HG02981 (cell line): ENCODE results near the gene RXFP1.

Source experiments
- ATAC-seq: cut with Tn5 transposase; IDR thresholded peaks from one replicate; pipeline ENCODE4 v1.9.1; 2021; ENCODE audit warnings: mild to moderate bottlenecking, moderate library complexity; ENCODE audit not compliant: unreplicated experiment

Gene RXFP1

DNA sequence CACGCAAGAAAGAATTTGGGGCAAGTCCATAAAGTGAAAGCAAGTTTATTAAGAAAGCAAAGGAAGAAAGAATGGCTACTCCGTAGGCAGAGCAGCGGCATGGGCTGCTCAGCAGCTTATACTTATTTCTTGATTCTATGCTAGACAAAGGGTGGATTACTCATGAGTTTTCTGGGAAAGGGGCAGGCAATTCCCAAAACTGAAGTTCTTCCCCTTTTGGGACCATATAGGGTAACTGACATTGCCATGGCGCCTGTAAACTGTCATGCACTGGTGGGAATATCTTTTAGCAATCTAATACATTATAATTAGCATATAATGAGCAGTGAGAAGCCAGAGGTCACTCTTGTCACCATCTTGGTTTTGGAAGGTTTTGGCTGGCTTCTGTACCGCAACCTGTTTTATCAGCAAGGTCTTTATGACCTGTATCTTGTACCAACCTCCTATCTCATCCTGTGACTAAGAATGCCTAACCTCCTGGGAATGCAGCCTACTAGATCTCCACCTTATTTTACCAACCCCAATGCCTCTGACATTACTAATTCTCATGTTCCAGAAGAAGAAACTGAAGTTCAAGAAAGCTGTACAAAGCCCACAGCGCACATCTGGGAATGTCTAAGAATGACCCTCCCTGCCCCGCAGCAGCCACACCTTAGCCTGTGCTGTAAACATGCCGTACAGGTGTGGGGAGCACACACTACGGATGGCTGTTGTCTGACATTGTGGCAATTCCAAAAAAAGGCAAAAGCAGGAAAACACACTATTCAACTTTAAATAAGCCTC, 18.6 kb downstream of the RXFP1 start:
- ATAC-seq = no peak

DNA sequence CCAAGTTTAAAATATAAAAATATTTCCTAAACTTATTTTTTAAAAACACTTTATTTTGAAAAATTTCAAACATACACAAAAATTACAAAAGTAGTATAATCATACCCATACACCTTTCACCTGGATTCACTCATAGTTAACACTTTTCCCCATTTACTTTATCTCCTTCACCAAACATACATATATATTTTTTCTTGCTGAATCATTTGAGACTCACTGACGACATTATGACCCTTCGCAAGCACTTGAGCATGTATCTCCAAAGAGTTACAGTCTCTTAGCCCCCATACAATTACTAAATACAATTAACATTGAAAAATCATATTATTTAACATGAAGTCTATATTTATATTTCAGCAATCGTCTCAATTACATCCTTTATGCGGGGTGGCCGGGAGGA, 19.8 kb downstream of the RXFP1 start:
- no peak for ATAC-seq

DNA sequence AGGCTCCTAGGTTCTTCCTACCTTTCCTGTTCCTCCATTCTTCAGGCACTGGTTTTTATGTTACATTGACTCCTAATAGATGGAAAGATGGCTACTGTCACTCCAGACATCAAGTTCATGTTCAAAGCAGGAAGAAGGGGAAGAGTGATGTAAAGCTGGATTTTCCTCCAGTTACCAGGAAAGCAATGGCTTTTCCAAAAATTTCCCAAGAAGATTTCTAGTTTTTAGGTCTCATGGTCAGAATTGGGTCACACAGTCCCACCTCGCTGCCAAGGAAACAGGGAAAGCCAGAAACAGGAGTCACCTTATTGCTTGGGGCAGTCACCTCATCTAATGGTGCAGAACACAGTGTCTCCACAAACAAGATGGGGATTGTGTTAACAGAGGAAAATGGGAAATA, 21.5 kb downstream of the RXFP1 start:
- ATAC-seq = no peak

DNA sequence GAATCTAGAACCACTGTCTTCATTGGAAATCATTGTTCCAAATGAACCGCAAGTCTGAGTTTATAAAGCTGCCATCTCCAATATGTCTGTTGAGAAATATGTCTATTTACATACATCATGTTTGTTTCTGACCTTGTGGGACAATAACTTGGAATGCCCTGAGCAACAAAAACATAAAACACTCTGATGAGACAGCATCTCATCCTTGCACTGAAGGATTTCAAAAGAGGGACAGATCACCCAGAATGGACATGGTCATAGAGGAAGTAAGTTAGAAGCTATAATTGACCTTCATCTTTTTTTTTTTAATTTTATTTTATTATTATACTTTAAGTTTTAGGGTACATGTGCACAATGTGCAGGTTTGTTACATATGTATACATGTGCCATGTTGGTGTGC, 22.5 kb downstream of the RXFP1 start:
- ATAC-seq = no peak

DNA sequence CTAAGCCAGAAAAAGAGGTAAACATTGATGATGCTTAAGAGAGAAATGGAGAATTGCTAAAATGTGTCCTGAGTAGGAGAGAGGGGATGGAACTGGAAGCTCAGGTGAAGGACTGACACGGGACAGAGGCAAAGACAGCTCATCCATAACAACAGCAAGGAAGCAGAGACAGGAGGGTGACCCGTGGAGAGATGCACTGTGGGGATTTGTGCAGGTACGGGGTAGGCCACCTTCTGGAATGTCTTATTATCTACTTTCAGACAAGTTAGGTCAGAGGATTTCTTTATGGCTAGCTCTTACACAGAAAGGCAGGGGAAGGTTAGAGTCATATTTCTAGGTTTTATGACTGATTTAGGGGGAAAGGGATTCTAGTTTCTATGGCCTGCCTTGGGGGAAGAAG, 31.7 kb downstream of the RXFP1 start:
- ATAC-seq = no peak

DNA sequence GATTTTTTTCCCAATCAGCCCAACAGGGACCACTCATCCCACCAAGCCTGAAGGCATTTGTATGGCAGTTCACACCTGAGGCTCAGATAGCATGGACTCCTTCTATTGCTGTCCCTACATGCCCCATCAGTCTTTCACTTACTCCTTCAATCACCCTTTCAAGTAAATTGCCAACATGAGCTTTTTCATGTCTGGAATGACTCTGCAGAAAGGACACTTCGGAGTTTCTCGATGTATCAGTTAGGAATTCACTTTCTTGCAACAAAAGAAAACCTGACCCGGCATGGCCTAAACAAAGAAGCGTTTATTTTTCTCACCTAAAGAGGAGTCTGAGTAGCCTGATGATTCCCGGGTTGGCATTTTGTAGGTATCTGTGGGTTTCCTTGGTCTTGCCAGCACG, 38.6 kb downstream of the RXFP1 start:
- no peak for ATAC-seq

DNA sequence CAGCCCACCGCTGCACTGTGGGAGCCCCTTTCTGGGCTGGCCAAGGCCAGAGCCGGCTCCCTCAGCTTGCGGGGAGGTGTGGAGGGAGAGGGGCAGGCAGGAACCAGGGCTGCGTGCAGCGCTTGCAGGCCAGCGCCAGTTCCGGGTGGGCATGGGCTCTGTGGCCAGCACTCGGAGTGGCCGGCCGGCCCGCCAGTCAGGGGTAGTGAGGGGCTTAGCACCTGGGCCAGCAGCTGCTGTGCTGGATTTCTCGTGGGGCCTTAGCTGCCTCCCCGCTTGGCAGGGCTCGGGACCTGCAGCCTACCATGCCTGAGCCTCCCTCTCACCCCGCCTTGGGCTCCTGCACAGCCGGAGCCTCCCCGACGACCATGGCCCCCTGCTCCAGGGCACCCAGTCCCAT, 45.2 kb downstream of the RXFP1 start:
- ATAC-seq = no peak

DNA sequence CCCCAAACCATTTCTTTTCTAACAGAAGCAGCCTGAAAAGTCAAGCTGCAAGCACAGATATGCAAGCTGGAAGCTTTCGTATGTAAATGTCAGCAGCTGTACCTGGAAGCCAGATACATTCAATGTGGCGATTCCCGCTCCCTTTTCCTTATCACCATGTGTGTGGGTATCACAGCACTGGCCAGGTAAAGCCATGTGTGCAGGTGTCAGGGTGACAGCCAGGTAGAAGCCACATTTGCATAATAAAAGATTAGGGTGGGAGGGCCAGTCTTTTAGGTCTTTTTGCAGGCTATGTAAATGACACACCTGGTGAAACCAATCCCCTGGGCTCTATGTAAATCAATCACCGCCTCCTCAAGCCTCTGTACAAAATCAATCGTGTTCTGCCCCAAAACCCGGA, 50.1 kb downstream of the RXFP1 start:
- no peak for ATAC-seq

DNA sequence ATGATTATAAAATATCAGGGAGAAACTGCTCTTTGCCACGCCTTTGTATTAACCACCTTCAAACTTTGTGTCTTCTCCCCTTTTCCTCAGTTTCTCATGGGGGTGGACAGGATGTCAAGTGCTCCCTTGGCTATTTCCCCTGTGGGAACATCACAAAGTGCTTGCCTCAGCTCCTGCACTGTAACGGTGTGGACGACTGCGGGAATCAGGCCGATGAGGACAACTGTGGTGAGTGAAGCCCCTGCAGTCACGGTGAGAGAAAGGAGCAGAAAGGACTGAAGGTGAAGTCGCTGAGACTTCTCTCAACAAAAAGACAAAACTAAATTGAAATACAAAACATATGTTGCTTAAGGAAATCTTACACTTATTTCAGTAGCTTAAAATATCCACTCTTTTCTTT, 50.9 kb downstream of the RXFP1 start:
- ATAC-seq = no peak

DNA sequence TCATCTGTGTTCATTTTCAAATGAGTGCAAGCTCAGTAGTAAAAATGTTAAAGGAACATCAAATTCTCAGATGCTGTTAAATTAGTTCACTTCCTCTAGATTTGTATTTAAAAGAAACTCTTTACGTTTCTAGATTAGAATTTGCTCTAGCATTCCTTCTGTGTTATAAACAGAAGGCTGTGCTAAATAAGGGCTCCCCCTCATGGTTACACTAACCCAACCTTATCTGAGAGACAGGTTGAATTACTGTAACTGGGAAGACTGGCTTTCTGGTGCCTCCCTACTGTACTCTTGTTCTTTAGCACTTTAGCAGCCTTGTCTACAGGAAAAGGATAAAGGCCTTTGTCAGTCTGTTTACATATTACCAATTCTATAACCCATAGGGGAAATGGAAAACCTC, 56.8 kb downstream of the RXFP1 start:
- ATAC-seq = no peak

DNA sequence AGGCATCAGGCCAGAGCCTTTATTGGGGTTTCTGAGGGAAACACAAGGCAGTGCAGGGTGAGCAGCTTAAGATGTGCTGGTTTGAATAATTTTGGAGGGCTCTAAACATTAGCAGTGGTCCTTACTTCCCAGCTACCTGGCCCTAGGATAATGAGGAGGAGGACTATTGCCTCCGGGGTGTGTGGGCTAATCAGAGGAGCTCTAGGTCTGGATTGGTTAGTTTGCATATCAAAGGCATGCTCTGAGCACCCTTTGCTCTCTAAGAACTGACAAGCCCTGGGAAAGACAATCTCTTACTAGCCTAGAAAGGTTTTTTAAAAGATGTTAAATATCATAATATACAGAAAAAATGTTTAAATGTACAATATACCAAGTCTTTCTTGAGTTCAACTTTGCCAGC, 58.4 kb downstream of the RXFP1 start:
- ATAC-seq = no peak

DNA sequence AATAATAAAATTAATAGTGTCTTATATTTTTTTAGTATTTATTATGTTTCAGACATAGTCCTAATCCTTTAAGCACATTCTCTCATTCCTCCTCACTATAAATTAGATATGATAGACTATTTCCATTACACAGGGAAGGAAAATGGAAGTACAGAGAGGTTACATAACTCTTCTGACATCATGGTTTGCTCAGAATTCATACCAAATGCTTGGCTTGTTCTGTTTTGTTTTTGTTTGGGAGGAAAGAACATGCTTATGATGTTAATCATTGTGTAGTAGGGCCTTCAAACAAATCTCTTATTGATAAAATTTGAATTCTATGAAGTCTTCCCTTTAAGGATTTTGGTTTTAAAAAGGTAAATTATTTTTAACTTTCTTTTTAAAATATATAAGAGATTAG, 59.5 kb downstream of the RXFP1 start:
- ATAC-seq = no peak

DNA sequence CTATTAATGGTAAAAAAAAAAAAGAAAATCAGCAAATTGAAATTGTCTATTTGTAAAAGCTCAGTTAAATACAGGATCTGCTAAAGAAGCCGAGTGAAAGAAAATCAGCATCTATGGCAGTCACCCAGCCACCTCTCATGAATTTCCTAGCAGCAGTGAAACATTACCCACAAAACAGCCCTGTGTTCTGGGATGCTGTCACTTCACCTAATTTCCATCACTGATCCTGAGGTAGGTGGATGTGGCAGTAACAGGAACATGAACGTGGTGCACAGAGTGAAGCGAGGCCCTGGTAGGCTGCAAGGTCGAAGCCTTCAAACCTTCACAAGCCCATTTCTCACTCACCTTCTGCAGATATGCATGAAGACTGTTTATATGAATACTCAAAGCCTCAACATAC, 65.2 kb downstream of the RXFP1 start:
- no peak for ATAC-seq

DNA sequence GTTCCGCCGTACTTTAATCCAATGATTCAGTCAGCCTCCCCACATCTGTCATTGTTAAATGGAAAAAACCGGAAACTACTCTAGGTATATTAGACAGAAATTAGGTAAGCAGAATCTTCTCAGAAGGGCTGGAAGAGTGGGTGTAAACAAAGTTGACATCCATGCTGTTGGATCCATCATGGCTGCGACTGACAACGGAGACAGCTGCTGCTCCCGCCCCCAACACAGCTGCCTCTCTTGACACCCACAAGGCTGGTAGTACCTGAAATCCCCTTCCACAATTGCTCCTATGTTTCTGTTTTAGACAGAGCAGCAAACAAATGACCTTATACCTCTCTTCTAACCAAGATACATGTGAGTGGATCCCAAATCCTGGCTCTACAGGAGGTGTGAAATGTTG, 66.6 kb downstream of the RXFP1 start:
- no peak for ATAC-seq

DNA sequence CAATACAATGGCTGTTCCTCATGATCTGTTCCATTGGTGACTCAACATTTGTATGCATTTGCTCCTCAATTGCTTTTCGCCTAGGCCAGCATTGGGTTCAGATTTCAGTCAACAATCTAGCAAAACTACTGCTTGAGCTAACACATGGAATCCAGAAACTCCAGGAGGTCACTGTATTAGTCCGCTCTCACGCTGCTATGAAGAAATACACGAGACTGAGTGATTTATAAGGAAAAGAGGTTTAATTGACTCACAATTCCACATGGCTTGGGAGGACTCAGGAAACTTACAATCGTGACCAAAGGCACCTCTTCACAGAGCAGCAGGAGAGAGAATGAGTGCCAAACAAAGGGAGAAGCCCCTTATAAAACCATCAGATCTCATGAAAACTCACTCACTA, 67.1 kb downstream of the RXFP1 start:
- ATAC-seq = no peak

DNA sequence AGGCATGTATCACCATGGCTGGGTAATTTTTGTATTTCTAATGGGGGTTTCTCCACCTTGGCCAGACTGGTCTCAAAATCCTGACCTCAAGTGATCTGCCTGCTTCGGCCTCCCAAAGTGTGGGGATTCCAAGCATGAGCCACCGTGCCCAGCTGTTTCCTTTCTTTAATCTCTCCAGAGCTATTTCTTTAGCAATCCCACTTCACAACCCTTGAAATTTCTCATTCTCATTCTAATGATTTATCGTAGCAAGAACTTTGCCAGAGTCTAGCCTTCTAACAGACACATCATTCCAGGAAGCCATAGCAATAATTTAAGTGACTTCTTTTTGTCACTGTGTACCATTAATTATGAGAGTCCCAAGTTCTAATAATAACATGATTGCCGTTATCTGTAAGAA, 68.6 kb downstream of the RXFP1 start:
- no peak for ATAC-seq

DNA sequence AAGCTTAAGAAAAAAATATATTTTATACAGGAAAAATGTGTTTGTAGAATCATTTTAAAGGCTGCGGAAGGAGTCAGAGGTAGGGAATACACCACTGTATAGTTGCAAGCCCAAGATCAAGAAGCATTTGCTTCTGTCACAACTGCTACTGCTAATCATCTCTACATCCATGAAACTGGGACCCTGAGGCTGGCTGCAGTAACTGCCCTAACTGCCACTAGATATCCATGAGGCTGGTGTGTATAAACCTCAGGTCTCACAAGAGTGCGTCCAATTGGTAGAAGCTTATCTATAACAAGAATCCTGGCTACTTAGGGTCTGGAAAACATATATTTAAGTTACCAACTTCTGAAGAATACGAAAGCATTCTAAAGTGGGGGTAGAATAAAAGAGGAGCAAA, 69.1 kb downstream of the RXFP1 start:
- ATAC-seq = no peak

DNA sequence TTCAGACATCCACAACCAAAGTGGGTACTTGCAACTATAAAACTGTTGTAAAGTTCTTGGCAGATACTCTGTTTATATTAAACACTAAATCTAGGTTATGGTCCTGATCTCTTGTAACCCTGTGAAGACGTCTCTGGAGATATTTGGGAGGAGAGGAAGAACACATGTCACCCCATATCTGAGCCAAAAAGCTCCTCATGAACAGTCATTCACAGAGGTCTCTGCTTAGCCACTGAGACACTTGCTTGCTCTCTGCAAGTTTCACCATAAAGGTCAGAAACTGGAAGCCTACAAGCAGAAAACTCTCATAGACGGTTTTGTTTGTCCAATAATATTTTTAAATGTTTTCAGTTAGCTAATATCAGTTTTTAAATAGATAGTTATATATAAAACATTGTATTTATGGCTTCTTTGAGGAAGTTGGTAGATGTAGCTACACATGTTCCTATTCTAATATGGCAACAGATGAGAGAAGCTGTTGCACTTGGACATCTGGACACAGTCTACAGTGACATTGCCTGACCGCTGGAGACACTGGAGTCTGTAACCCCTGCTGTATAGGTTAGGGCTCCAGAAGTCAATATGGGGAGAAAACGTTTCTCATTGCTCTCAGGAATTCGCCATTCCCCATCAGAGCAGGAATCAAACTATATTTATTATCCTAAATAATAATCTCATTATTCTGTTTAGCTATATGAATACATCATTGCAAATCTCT, 76.4 kb downstream of the RXFP1 start:
- ATAC-seq = no peak

DNA sequence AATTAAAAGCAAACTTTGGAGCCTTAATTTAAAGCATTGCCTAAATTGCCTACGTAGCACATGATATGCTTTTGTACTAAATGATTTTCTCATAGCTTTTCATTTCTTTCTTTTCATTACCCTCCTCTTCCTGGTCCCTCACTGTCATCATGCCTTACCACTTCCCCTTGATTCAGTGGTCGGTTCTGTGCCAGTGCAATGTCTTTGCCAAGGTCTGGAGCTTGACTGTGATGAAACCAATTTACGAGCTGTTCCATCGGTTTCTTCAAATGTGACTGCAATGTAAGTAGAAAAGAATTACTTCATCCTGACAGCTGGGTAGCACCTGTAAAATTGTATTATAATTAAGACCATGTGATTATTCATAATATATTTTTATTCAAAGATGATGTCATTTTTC, 77.5 kb downstream of the RXFP1 start:
- no peak for ATAC-seq

DNA sequence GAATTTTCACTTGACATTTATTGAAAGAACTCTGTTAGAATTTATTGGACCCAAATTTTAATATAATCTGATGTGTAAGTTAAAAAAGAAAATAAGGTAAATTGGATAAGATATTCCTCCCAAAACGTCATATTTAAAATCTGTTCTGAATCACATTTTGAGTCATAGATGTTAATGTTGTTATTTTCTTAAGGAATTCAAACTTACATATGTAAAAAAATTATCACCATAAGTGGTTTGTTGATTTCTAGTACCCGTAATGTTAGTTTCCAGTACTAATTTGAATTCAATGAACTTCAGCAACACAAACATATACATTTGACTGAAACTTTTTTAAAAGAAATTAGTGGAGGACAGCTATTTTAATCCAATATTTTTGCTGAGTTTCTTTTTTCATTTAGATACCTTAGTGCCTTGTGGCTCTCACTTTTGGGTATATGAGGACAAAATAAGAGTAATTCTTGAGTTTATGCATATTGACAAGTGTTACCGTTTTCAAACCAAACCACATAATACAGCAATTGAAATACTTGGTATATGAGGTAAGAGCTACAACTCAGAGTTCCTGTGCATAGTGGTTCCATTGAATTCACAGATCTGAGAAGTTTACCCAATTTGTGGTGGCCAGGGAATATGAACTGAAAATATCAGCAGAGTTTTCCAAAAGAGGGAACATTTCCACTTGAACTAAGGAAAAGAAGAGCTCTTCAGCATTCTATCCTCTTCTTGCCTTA, 78.2 kb downstream of the RXFP1 start:
- no peak for ATAC-seq

DNA sequence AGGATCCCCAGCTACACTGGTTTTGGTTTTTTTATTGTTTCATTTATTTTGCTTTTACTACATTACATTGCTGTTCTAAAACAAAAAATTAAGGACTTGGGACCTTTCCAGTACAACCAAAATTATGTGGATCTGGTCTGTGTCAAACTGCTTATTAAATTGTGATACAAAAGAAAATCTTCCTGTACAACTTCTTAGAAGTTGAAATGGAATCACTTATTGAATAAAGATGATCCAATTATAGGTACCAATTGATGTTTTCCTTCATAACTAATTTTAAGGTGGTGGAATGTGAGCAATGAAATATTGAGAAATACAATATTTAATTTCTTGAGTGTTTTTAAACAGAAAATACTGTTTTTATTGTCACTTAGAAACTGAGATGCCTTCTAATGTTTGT, 82.7 kb downstream of the RXFP1 start:
- ATAC-seq = no peak

DNA sequence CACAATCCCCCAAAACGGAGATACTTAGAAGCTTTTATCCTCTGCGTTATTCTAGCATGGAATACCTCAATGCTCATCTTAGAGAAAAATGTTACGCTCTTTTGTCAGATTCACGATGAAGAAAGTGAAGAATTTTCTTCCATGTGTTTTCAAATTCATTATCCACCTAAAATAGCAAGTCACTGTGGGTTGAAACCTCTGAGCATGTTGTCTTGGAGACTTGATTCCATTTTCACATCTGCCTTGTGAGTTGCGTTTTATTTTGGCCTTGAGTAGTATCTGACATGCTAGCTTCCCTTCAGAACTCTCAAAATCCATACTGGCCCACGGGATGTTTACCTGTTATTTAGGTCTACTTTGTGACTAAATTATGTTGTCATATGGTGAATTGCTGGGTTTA, 83.7 kb downstream of the RXFP1 start:
- ATAC-seq = no peak
